ENCODE data around the gene MYO16.
"Not testable (repeated sequence)": the region's sequence is repeated elsewhere in the genome, so short reads cannot be mapped to it uniquely, and the experiment has no call there.

The MYO16 gene

GRCh38 chr13:108967371-108967770 lies 338.0 kb downstream of the MYO16 start:
- no peak for DNase-seq

DNA sequence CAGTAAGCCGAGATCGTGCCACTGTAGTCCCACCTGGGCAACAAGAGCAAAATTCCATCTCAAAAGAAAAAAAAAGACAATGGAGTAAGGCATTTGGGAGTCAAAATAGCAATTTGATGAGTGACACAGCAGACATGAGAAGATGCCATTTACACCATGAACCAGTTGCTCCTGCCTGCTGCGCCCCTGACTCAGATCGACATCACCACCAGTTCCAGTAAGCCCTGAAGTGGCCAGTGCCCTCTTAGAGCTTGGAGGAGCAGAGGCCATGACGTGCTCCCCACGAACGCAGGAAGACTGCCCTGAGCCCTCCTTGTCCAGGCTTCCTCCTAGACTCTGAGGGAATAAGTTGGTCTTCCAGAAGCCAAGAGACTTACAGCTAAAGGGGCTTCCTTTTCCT lies 339.2 kb downstream of the MYO16 start:
- DNase-seq, result no peak

DNA sequence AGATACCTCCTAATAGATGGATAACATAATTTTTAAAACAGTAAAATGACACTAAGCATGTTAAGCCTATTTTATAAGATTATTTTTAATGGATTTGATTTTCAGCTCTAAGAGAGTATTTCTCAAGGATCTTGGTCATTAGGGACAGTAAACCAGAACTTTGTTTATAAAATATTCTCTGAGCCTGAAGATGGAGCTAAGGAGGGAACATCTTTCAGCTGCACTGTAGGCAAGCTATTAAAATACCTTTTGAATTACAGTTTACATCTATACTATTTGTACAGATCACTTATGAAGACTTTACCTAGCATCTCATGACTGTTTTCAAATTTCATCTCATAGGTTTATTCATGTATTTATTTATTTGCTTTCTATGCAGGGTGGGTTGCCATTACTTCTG lies 345.3 kb downstream of the MYO16 start:
- DNase-seq, result no peak

- DNase-seq, result peak in 1 of 58 donors; percentile 11
Observed at GRCh38 chr13:108980237-108980636, 350.8 kb downstream of the MYO16 start.

DNA sequence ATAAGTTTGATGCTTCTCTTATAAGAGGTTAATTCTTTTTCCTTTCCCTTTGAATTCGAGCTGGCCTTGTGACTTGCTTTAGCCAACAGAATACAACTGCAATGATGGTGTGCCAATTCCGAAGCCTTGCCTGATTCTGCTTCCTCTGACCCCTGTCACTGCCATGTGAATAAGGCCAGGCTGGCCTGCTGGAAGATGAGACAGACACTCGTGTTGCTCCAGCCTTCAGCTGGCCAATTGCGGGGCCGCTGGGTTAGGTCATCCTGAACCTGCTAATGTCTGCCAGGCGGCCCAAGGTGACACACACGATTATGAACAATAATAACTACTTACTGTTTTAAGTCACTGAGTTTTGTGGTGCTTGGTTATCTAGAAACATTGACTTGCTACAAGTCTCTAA lies 352.0 kb downstream of the MYO16 start:
- no peak for DNase-seq

DNA sequence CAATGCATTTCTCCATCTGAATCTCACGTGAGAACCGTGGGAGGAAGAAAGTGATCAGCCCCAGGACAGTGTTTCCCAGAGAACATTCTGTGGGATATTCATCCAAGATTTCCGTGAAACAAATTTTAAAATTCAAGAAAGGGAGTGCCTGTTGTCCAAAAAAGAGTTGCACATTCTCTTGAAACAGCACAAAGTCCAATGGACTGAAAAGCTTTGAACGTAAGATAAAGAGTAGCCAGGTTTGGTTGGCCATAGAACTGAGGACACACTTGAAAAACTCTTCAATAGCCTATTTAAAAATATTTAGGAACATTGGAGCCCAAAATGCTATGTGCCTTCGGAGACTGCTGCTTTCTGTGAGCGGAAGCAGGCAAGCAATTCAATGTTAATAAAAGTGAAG lies 353.9 kb downstream of the MYO16 start:
- no peak for DNase-seq

- DNase-seq, result no peak
Observed at GRCh38 chr13:108984251-108984920, 355.0 kb downstream of the MYO16 start.

DNA sequence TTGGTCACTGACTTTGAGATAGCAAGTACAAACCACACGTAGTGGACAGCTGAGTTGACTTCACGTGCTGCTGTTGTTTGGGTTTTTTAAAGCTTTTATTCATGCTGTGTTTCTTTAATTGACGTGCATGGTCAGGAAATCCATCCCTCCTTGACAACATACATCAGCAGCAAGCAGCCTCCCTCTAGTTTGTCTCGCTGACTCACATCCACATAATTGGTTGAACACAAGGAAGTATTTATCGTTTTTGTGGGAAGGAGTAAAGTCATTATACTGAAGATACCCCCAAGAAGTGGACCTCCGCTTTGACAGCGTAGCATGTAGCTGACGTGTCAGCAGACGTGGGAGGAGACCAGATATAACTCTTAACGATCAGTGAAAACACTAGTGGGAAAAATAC lies 355.8 kb downstream of the MYO16 start:
- DNase-seq, result no peak

GRCh38 chr13:108987517-108987916 lies 358.1 kb downstream of the MYO16 start:
- no peak for DNase-seq

DNA sequence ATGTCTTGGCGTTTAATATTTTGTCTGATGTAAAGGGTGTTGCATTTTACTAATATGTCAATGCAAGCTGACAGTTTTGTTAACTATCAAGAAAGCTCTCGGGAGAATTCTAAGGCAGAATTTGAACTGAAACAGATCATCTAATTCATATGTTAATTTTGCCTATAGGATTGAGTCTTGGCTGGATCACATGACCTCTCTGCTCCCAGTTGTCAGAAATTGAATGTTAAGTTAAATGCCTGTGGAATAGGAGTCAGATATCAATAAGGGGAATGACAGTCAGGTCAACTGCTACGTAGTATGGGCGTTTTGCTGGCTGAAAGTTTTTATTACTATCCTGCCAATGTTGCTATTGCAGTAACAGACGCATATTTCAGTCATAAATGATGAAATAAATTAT lies 358.5 kb downstream of the MYO16 start:
- DNase-seq, result no peak

DNA sequence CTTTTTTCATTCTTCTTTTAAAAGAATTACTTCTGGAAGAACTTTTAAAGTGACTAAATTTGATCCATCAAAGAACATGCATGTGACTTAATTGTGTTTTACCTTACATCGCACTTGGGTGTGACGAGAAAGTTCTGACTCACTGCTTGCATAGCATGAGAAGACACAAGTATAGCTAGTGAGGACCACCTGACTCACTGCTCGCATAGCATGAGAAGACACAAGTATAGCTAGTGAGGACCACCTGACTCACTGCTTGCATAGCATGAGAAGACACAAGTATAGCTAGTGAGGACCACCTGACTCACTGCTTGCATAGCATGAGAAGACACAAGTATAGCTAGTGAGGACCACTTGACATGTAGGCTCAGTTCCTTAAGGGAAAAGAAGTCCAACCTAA lies 362.0 kb downstream of the MYO16 start:
- DNase-seq, result not testable (repeated sequence)

DNA sequence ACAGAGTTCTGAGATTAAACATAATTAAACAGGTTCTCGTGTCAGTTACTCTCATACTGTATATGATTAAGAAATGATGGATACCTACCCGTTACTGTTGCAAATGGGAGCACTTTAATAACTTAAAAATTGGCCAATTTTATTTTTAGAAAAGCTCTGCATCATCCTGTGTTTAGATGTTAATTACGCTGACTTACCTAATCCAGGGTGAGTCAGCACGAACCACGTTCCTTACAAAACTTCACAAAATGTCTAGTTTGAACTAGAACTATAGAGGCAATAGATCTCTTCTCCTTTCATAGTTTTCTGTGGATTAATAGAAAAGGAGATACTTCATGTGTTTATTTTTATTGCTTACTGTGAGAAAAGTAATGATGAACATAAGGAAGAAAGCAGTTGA lies 363.9 kb downstream of the MYO16 start:
- no peak for DNase-seq

DNA sequence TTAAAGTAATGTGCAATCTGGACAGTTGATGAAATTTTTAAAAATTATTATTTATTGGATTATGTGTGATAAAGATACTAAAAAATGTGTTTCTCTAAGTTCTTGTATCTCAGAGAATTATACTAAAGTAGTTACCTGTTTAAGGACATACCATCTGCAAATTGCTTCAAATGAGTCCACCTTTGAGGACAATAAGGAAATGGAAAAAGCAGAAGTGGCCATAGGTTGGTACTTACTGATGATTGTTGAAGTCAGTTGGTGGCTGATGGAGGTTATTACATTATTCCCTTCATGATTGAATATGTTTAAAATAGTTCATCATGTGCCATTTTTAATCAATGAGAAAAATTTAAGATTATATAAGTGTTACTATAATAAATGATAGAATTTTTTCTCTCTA lies 367.0 kb downstream of the MYO16 start:
- no peak for DNase-seq

- no peak for DNase-seq
Observed at GRCh38 chr13:109000207-109000606, 370.8 kb downstream of the MYO16 start.

- no peak for DNase-seq
Observed at GRCh38 chr13:109002934-109003333, 373.5 kb downstream of the MYO16 start.

GRCh38 chr13:109007946-109008345 lies 378.5 kb downstream of the MYO16 start:
- no peak for DNase-seq

DNA sequence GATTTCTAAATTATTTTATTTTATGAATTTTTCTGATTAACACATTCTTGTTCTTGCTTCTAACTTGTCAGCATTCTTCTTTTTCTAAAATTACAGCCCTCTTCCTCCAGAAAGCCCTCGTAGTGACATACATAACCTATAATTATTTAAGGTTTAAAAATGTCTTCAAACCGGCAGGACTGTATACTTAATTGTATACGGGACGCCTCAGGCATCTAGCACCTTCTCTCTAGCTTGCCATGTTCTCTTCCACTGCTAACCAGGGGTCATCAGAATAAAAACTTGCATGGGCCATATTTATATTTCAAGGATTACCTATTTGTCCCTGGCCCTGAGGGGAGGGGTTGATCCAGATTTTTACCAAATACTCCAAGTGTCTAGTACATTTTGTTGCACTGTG lies 380.3 kb downstream of the MYO16 start:
- DNase-seq, result no peak

DNA sequence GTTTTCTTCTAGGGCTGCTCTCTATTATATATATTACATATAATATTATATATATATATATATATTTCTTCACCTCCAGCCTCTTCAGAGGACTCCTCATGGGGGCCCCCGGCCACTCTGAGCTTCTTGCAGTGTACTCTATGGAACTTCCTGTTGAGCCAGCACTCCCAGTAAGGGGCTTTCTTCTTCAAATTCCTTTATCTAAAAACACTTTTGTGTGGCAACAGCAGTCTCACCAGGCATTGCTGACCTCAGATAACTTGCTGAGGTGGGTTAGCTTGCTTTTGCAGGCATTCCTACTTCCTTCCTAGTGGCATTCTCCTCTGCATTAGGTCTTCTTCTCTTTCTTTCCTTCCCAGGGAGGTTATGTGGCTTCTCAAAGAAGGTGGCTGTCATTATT lies 381.5 kb downstream of the MYO16 start:
- DNase-seq, result no peak

DNA sequence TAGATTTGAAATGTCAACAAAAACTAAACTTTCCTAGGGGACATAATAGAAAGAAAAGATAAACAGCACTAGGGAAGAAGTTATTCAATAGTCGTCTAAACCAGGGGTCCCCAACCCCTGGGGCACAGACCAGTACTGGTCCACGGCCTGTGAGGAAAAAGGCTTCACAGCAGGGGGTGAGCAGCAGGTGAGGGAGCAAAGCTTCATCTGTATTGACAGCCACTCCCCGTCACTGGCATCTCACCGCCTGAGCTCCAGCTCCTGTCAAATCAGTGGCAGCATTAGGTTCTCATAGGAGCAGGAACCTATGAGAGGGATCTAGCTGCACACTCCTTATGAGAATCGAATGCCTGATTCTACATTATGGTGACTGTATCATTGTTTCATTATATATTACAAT lies 382.7 kb downstream of the MYO16 start:
- DNase-seq, result no peak

GRCh38 chr13:109021558-109021957 lies 392.1 kb downstream of the MYO16 start:
- DNase-seq, result no peak

- no peak for DNase-seq
Observed at GRCh38 chr13:109024611-109025010, 395.2 kb downstream of the MYO16 start.

GRCh38 chr13:109026266-109026665 lies 396.9 kb downstream of the MYO16 start:
- DNase-seq, result no peak

- DNase-seq, result no peak
Observed at GRCh38 chr13:109028624-109029023, 399.2 kb downstream of the MYO16 start.

- DNase-seq, result no peak
Observed at GRCh38 chr13:109033090-109033489, 403.7 kb downstream of the MYO16 start.
